COLO668 (cell line): ENCODE results near the gene EXD3.

Source experiments
- DNase-seq: peaks from one replicate; lab custom pipeline; 2025; ENCODE audit not compliant: unreplicated experiment; lab: John Stamatoyannopoulos, UW

Gene EXD3

DNA sequence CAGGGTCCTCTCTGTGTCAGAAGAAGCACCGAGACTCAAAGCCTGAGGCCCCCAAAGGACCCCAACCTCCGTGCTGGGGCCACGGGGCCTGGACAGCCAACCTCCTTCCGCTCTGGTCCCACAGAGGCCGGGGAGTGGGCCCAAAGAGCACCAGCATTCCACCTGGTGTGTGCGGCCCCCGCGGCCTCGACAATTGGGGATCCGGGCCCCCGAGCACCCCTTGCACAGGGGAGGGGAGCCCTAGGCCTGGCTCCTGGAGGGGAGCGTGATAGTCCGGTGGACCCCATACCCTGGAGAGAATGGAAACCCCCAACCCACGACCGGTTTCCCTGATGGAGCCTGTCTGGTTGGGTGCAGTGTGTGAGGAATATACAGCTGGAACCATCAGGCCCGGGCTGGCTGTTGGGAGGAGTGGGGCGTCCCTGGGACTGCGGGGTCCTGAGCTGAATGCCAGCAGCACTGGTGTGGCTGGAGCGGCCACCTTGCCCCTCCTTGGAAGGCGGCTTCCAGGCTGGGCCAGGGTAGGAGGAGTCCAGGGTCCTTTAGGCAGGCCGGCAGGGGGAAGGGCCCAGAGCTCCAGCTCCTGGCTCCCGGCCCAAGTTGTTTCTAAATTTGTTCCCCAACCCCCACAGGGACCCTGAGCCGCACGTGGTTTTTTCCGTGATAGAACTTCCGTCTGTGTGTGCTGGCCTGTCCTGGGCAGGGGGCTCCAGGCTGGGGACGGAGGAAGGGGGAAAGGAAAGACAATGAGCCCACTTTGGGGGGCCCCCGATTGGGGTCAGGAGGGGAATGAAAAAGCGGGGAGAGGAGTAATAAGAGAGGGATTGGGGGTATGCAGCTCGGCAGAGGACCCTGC lies 146.3 kb downstream of the EXD3 start:
- DNase-seq: peak; percentile 40

DNA sequence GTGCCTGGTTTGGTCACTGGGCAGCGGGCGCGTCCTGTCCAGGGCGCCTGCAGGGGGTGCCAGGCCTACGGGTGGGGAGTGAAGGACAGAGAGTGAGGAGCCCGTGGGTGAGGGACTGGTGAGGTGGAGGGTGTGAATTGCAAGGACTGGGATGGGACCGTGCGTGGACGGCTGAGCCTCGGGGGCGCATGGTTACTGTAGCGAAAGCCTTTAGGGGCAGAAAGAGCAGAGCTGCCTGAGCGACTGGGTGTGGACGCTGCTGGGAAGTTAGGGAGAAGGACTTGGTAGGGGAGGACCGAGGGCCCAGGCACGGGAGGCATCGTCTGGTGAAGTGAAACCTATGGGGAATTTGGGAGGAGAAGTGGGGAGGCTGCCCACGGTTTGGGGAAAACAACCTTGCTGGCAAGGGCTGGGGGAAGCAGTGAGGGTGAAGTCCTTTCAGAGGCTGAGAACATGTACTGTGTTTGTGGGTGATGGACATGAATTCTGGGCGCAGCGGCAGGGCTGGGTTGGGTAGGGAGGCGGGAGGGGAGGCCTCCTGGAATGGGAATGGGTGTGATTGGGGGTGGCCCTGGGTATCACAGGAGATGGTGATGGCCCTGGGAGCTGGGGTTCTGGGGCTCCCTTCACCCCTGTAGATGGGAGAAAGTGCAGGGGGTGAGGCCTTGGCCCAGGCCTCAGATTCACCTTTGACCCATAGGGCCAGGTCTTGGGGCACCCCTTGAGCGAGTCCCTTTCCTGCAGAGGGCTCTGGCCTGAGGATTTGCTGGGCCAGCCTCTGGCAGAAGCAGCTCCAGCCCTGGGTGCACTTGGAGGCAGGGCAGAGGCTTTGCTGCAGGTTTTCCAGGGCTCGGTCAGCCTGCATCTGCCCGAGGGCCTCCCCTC lies 147.1 kb downstream of the EXD3 start:
- no peak for DNase-seq

DNA sequence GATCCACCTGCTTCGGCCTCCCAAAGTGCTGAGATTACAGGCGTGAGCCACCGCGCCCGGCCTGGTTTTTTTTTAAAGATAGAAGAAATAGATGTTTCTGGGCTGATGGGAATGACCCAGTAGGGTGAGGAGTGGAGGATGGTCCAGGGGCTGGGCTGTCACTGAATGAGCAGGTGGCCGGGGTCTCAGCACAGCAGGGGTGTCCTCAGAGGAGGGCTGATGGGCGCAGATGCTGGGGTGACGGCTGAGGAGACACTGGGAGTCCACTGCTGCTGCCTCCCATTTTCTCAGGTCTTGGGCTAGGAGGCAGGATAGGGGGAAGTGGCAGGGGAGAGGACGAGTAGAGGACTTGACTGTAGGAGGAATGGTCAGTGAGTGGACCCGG lies 147.8 kb downstream of the EXD3 start:
- DNase-seq: no peak

DNA sequence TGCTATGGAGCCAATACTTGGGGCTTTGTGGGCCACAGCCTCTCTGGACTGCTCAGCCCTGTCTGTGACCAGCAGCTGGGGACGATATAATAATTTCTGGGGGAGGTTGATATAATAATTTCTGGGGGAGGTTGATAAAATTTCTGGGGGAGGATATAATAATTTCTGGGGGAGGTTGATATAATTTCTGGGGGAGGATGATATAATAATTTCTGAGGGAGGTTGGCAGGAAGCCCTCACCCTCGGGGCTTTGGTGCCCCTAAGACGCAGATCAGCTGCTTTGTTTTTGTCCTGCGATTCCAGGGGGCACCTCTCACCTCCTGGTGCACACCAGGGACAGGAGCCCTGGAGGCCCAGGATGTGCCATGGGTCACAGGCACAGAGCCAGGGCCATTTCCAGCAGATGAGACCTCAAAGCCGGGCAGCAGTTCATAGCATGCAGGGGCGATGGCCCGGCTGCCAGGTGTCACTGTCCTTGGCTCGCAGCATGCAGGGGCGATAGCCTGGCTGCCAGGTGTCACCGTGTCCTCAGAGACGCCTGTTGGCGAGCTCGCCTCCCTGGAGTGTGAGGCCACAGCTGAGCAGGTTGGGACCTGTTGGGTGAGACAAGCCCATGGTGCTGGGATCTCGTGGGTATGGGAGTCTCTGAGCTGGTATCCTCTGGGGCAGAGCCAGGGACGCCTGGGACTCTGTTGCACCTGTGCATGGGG lies 149.2 kb downstream of the EXD3 start:
- DNase-seq: peak; percentile 88

DNA sequence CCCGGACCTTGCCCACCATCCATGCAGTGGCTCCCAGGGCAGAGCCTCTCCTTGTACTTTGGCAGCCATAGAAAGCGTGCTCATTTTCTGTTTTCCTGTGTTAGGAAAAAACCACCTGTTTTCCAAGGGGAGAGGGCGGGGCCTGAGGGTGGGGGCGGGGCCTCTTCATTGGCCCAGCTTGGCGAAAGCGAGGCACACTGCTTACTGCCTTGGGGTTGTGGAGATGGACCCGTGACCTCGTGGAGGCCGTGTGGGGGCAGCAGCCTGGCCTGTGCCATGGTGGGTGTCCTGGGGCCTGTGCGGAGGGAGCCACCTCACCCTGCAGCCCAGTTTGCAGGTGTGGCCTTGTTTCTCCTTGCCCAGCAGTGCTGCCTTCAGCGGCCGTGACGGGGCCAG lies 149.9 kb downstream of the EXD3 start:
- DNase-seq: peak; percentile 78

DNA sequence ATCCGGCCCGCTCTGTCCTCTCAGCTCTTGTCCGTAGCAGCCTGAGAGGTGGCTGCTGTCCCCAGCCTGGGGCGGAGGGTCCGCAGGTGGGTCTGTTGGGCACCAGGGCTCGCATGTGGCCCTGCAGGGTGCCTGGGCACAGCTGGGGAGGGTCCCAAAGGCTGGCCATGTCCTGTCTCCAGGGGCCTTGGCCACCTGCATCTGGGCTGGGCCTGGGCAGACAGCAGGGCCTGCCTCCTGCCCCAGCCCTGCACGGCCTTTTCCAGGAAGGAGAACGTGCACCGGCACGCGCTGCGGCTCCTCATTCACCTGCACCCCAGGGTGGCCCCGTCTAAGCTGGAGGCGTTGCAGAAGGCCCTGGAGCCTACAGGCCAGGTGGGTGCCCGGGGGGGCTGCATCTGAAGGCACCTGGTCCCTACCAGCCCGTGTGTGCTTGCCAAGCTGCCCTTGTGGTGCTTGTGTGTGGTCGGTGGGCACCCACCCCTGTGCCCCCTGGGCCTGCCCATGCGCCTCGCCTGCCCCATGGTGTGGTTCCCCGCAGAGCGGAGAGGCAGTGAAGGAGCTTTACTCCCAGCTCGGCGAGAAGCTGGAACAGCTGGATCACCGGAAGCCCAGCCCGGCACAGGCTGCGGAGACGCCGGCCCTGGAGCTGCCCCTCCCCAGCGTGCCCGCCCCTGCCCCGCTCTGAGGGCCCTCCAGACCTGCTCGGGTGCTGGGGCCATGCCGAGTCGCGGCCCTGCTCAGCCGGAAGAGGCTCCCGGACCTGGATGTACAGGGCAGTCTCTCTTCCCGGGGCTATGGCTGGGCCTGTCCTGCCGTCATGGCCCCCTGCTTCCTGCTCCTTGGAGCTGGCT lies 150.5 kb downstream of the EXD3 start:
- peak; percentile 77 for DNase-seq

DNA sequence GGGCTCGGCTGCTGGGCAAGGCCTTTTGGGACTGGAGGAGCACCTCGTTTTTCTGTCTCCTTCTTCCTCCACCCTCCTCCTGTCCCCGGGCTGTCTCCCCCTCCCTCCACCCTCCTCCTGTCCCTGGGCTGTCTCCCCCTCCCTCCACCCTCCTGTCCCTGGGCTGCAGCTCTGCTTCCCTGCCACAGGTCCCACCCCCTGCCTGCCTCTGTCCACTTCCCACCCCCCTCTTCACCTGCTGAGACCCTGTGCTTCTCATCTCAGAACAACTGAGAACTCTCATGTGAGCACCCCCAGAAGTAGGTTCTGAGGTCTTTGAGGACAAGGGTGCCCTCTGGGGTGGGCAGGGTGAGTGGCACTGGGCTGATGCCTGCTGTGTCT lies 151.3 kb downstream of the EXD3 start:
- DNase-seq: no peak

DNA sequence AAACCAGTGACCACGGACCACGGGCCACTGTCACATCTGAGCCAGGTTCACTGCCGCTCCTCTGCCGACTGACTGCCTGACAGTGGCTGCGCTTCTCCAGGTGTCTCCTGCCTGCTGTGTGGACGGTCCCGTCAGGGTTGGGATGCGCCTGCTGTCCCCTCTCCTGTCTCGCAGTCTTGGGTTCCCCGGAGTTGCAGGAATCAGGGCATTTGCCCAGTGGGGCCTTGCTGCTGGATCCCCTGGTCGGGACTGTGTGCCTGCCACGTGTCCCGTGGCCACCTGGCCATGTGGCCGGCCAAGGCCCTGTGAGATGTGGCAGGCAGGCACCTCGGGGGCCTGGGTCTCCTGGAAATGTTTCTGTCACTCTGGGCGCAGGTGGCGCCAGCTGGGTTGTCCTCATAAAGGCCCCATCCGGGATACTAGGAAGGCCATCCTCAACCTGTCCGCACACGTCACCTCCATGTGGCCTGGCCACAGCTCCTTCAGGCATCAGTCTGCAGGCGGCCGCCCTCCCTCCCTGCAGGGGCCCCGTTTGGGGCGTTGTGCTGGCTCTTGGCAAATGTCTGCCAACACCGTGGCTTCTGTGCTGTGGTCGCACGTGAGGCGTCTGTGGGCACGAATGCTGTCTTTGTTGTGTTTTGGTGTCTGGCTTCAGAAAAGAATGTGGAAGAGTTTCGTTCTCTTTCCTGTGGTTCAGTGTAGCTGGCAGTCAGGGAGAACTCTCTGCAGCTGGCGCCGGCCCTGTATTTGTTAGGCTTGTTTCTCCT lies 151.8 kb downstream of the EXD3 start:
- DNase-seq: no peak

DNA sequence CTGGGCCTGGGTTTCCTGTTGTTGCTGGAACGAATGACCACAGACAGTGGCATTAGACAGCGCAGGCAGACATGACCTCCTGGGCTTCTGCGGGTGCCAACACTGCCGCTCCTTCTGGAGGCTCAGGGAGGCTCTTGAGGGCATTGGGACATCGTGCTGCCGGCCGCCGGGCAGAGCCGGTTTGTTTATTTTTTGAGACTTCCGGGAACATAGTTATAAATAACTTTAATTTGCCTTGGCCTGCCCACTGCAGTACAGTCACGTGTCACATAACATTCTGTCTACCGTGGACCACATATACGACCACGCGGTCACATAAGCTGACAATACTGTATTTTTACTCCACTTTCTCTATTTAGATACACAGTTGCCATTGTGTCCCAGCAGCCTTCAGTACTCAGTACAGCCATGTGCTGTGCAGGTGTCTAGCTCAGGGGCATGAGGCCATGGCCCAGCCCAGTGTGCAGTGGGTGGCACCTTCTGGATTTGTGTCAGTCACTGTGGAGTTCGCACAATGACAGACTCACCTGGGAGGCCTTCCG lies 153.7 kb downstream of the EXD3 start:
- peak; percentile 63 for DNase-seq

DNA sequence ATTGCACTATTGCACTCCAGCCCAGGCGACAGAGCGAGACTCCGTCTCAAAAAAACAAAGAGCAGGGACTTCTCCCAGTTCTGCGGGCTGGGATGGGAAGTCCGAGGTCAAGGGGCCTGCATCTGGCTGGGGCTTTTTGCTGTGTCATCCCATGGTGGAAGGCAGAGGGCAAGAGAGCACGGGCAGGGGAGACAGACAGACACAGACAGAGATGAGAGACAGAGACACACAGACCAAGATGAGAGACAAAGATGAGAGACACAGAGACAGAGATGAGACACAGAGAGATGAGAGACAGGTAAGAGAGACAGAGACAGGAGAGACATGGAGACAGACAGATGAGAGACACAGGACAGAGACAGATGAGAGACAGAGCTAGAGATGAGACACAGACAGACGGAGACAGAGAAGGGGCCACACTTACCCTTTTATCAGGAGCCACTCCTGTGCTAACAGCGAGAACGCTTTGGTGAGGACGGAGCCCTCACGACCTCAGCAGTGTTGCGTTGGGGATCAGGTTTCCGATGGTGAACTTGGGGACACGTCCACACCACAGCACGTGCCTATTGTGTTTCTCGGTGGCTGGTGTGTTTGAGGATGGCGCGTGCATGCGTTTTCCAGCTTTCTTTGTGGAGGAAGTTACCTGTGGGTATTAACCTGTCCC lies 154.3 kb downstream of the EXD3 start:
- DNase-seq: peak; percentile 63

DNA sequence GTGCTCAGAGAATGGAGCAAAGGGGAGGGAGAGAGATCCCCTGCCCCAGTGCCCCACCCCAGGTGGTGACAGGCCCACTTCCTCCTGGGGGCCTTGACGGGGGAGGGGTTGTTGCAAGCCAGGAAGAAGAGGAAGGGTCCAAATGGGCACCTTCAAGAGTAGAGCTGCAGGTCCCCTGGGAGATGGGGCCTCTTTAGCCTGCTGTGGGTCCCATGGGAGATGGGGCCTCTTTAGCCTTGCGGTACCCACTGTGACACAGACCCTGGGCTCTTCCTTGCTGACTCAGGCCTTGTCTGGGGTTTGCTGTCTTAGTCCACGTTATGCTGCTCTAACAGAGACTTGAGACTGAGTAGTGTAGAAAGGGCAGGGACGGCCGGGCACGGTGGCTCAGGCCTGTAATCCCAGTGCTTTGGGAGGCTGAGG lies 155.0 kb downstream of the EXD3 start:
- no peak for DNase-seq

DNA sequence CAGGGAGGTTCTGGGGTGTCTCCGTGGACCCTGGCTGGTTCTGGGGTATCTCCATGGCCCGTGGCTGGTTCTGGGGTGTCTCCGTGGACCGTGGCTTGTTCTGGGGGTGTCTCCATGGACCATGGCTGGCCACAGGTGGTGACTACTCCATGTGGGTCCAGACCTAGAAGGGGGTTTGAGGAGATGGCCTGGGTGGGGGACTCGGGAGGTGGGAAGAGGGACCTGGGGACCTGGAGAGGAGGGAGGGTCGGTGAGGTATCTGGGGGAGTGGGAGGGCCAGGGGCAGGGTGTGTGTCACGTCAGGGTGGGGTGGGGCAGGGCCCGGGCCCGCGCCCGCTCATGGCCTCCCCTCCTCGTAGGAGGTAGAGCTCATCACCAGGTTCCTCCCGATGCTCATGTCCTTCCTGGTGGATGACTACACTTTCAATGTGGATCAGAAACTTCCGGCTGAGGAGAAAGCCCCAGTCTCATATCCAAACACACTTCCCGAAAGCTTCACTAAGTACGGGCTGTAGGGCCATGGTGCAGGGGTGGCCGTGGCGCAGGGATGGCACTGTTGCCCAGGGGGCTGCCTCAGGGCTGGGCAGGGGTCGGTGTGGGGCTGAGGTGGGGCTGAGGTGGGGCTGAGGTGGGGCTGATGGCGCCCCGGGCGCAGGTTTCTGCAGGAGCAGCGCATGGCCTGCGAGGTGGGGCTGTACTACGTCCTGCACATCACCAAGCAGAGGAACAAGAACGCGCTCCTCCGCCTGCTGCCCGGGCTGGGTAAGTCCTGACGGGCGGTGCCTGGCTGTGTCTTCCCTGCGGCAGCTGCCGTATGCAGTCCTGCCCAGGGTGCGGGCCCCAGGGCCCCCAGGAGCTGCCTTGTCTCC lies 156.1 kb downstream of the EXD3 start:
- no peak for DNase-seq

DNA sequence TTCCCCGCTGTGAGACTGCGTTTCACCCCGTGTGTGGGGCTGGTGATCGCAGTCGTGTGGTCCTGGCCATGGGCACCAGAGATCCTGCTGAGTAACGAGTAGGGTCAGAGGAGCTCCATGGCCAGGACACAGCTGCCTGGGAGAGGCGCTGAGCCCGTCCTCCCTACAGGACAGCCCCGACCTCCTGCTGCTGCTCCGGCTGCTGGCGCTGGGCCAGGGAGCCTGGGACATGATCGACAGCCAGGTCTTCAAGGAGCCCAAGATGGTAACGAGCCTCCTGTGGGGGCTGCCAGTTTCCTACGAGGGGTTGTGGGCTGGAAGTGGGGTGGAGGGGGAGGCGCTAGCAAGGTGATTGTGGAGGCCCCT lies 156.8 kb downstream of the EXD3 start:
- no peak for DNase-seq

DNA sequence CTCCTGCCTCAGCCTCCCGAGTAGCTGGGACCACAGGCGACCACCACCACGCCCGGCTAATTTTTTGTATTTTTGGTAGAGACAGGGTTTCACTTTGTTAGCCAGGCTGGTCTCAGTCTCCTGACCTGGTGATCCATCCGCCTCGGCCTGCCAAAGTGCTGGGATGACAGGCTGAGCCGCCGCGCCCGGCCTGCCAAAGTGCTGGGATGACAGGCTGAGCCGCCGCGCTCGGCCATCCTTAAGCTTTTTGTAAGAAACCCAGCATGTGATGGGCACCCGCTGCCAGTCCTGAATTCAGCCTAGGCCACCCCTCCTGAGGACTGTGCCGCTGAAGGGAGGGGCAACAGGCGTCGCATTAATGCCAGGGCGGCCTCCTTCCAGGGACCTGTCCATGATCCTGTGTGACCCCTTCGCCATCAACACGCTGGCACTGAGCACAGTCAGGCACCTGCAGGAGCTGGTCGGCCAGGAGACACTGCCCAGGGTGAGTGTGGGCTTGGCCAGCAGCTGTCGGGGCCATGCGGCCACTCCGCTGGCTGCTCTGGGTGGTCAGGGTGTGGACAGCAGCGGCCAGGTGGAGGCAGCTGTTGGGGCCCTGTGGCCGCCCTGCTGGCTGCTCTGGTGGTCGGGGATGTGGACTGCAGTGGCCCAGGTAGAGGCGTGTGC lies 157.3 kb downstream of the EXD3 start:
- DNase-seq: no peak

DNA sequence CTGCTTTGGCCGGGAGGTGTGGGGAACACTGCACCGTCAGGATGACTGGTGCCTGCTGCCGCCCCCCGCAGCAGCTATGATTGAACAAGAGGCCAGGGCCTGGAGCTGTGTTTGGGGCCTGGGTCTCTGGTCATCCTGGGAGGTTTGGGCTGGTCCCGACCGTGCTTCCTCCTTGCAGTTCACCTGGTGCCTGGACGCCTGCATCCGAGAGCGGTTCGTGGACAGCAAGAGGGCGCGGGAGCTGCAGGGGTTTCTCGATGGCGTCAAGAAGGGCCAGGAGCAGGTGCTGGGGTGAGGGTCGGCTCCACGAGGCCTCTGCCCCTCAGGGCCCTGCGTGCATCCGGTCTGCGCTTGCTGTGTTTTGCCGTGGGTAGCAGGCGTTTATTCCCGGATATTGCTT lies 158.9 kb downstream of the EXD3 start:
- no peak for DNase-seq

DNA sequence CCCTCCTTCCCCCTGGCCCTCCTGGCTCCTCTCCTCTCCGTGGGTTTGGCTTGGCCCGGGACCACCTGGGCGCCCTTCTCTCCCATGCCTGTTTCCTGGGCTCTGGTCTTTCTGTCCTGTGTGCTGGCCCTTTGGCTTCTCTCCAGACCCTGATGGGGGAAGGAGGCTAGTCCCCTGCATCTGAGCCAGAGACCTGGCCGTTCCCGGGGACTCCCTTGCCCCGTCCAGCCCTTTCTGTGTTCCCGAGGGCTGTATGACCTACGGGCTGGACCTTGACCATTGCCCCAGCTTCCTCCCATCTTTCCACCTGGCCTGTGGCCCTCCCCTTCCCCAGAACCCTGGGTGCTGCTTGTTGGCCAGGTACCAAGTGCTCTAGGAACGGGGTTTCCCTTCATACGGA lies 159.5 kb downstream of the EXD3 start:
- DNase-seq: no peak

DNA sequence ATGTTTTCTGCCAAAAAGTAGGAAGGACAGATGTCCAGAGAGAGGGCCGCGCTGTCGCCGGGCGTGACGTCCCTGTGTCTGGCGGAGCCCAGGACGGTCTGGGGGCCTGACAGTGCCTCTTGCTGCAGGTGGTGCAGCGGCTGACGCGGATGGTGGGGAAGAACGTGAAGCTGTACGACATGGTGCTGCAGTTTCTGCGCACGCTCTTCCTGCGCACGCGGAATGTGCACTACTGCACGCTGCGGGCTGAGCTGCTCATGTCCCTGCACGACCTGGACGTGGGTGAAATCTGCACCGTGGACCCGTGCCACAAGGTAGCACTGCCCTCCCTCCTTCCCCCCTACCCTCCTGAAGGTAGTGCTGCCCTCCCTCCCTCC lies 160.1 kb downstream of the EXD3 start:
- no peak for DNase-seq
